DLD1 (cell line): ENCODE measurements around the gene SH3BGR.
"Not testable (repeated sequence)": the region's sequence is repeated elsewhere in the genome, so short reads cannot be mapped to it uniquely, and the experiment has no call there.

Experiments used
- in situ Hi-C: cut with HindIII; loops from 2 replicates; pipeline ENCODE4 v1.10.0; 2017; ENCODE audit warnings: low sequenced_read_pairs

SH3BGR gene

GRCh38 chr21:39538453-39539042 lies 86.8 kb downstream of the SH3BGR start:
- in situ Hi-C loops, result no loop called here

- in situ Hi-C loops, result not testable (repeated sequence)
Observed at GRCh38 chr21:39540367-39540766, 88.6 kb downstream of the SH3BGR start.

- in situ Hi-C loops, result no loop called here
Observed at GRCh38 chr21:39542736-39543135, 91.0 kb downstream of the SH3BGR start.

- in situ Hi-C loops, result no loop called here
Observed at GRCh38 chr21:39546522-39546921, 94.8 kb downstream of the SH3BGR start.

- in situ Hi-C loops, result no loop called here
Observed at GRCh38 chr21:39552856-39553255, 101.1 kb downstream of the SH3BGR start.

GRCh38 chr21:39553331-39553730 lies 101.6 kb downstream of the SH3BGR start:
- in situ Hi-C loops, result no loop called here

- in situ Hi-C loops, result no loop called here
Observed at GRCh38 chr21:39555911-39556590, 104.3 kb downstream of the SH3BGR start.

- in situ Hi-C loops, result no loop called here
Observed at GRCh38 chr21:39559511-39559910, 107.7 kb downstream of the SH3BGR start.

- in situ Hi-C loops, result no loop called here
Observed at GRCh38 chr21:39561140-39561539, 109.4 kb downstream of the SH3BGR start.

GRCh38 chr21:39562791-39563770 lies 111.3 kb downstream of the SH3BGR start:
- in situ Hi-C loops, result no loop called here

- in situ Hi-C loops, result no loop called here
Observed at GRCh38 chr21:39564200-39564599, 112.4 kb downstream of the SH3BGR start.
